Limb (tissue), 2 donors: Measurements from ENCODE around the gene ZNF680.
"Not testable (repeated sequence)": the region's sequence is repeated elsewhere in the genome, so short reads cannot be mapped to it uniquely, and the experiment has no call there.

Experiments
- DNase-seq, 2 donors: peaks; one replicate each; pipeline ENCODE4 v3.0.0-alpha.2; 2016; ENCODE audit errors: extremely low spot score in 2 of 2

ZNF680 gene

GRCh38 chr7:64562626-64563278 is at the start of gene ZNF680:
Gene ZNF680 (minus strand): TSS chr7:64563071. CDS start chr7:64562954, 117 bp downstream.
- DNase-seq: peak; percentile 93 to 95

DNA sequence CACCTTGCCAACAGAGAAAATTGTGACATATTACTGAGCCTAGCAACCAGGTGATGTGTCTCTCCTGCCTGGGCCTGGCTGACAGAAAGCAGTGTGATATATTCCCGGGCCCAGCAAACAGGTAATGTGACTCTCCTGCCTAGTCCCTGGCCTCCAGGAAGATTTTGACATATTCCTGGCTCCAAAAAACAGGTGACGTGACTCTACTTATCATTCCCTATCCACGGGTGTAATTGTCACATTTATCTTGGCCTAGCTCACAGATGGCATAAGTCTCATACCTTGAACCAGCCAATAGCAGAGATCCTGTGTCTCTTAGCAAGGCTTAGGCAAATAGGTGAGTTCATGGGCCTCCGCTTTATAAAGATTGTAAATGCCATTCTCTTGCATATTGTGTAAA is 49.6 kb upstream of the ZNF680 start:
- no peak for DNase-seq

DNA sequence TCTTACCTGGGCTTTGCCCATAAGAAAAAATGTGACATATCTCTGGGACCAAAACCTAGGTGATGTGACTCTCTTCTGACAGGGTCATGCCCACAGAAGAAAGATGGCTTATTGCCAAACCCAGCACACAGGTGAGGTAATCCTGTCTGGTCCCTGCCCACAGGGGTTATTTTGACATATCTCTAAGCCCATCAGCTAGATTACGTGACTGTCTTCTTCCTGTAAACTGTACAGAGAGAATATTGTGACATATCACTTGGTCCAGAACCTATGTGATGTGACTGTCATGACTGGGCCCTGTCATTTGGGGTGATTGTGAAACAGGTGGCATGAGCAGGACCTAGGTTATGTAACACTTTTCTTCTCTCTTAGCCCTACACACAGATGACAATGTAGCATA is 48.8 kb upstream of the ZNF680 start:
- no peak for DNase-seq

GRCh38 chr7:64610997-64611396 is 48.1 kb upstream of the ZNF680 start:
- no peak for DNase-seq

DNA sequence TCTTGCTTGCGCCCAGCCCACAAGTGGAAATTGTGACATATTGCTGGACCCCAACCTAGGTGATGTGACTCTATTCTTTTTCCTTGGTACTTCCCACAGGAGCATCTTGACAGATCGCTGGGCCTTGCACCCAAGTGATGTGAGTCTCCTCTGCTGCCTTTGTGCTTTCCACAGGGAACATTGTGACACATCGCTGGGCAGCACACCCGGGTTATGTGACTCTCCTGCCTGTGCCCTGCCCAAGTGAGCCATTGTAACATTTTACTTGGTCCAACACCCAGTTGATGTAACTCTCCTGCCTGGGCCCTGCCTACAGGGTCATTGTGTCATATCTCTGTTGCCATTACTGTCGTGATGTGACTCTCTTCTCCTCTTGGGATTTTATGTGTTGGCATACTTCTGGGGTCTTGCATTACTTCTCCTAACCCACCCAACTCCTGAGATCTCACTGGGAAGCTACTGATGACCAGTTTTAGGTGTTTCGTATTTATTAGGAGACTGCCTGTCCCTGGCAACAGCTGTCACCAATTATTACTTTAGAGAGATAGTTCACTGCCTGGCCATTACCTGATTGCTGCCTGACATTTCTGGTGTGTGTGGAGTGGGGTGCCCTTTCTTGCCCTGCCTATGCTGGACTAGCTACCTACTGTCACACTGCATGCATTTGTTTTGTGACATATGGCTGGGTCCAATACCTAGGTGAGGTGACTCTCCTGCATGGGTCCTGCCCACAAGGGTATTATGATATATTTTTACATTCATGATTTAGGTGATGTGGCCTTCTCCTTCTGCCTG is 45.4 kb upstream of the ZNF680 start:
- DNase-seq: no peak

GRCh38 chr7:64606385-64606784 is 43.5 kb upstream of the ZNF680 start:
- no peak for DNase-seq

GRCh38 chr7:64603271-64603670 is 40.4 kb upstream of the ZNF680 start:
- DNase-seq: no peak

- DNase-seq: no peak
Observed at GRCh38 chr7:64602518-64602917, 39.6 kb upstream of the ZNF680 start.

DNA sequence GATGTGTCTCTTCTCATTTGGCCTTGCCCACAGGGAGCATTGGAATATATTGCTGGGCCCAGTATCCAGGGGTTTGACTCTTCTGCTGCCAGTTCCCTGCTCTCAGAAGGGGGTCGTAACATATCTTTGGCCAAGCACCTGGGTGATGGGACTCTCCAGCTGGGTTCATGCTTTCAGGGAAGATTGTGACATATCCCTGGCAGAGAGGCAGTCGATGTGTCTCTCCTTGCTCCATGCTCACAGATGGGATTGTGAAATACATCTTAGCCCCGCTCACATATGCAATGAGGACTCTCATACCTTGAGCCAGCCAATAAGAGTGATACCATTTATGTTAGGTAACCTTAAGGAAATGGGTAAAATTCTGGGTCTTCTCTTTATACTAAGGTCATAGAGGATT is 39.2 kb upstream of the ZNF680 start:
- no peak for DNase-seq

- DNase-seq: no peak
Observed at GRCh38 chr7:64599359-64599758, 36.5 kb upstream of the ZNF680 start.

DNA sequence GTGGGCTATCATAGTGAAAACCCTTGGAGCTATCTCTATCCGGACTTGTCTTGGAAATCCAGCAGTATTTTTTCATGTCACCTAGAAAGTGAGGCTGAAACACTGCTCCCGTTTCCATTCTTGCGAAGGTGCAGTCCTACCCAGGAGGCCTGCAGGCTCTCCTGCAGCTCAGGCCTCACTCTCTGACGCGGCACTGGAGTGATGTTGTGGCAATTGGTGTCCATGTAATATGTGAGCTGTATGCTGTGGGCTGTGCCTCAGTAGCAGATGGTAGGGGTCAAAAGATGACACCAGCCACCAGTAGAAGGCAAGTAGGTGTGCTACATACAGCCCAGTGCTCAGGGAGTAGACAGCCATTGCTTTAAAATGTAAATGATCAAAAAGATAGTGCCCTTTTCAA is 28.1 kb upstream of the ZNF680 start:
- DNase-seq: no peak

GRCh38 chr7:64581926-64582894 is 19.3 kb upstream of the ZNF680 start:
- no peak for DNase-seq

- DNase-seq: no peak
Observed at GRCh38 chr7:64581391-64581790, 18.5 kb upstream of the ZNF680 start.

DNA sequence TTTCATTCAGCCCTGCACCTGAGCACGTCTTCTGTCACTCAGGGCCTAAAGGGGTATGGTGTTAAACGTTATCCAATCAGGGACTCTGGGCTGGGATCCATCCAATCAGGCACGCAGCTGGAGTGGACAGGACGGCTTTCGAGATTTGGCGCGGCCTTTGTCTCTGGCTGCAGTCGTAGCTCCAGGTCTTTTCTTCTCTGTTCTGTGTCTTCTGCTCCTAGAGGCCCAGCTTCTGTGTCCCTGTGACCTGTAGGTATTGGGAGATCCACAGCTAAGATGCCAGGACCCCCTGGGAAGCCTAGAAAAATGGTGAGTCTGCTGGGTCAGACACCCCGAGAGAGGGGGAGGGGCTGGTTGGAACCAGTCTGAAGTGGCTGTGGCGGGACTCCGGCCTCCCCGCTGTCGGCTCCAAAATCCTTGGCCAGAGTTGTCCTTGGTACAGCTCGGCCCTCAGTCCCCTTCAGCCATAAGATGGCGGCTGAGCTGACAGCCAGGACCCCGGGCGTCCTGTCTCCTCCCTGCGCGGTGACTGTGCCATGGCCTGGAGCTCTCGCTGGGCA is 11.7 kb upstream of the ZNF680 start:
- DNase-seq: peak; percentile 53 to 67

DNA sequence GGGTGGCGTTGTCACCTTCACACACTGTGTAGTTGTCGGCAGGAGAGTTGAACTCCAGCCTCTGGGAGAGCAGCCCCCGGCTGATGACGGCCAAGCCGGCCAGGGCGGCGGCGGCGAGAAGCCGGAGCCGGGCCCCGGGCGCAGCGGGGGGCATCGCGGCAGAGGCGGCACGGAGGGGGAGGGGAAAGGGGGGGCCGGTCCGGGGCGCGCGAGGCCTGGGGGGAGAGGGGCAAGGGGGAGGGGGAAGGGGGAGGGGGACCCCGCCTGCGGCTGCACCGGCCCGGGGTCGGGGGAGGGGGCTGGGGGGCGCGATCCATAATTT is 7.4 kb upstream of the ZNF680 start:
- not testable (repeated sequence) for DNase-seq

GRCh38 chr7:64569372-64570283 is 6.8 kb upstream of the ZNF680 start:
- DNase-seq: peak in 1 of 2 donors; percentile 43

- DNase-seq: no peak
Observed at GRCh38 chr7:64562256-64562625, 630 bp downstream of the ZNF680 start.

GRCh38 chr7:64559206-64559605 is 3.7 kb downstream of the ZNF680 start:
- no peak for DNase-seq

DNA sequence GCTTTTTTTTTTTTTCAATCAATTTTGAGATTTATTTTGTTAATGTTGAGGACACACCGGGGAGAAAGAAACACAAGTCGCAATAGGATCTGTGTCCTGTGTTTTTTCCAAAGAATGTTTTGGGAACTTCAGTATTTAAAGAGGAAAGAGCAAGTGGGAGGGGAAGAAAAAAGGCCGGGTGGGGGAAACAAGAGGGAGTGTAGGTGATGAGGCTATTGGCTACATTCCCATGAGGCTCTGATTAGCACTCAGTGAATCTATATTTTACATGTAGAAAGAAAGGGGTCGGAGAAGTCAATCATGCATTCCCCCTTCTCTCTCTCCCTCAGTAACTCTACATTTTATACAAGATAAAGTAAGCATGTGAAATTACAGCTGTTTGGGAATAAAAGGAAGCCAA is 4.1 kb downstream of the ZNF680 start:
- DNase-seq: no peak

DNA sequence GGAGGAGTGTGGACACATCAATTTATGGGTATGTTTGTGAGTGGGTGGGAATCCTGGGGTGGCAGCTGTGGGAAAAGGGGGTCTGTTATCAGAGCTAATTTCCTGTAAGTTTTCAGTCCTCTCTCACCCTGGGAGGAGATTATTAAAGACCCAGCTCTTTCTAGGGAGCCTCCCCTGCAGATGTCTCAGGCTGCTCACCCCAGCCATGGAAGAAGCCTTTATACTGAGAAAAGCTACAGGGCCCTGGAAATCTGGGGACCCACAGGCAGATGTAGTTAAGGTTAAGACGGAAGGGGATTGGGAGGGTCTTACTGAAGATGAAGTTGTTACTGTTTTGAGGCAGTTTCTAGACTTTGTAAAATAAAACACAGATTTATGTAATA is 4.6 kb downstream of the ZNF680 start:
- DNase-seq: no peak
